HepG2 (cell line): ENCODE measurements around the gene CYP27A1. TPM values are rescaled to one million over a fixed set of nuclear protein-coding genes. Genes with fewer than 3 reads are reported as not detected.
A peak's percentile ranks its signal among the peaks of the same experiment; 100 is the strongest.

Experiments used
- ARNT2 ChIP-seq: sonication (generic); formaldehyde crosslinking; IDR thresholded peaks from 2 replicates; pipeline ENCODE4 v1.8.0; 2022; ENCODE audit warnings: mild to moderate bottlenecking, low read depth, missing genetic modification reagents, moderate library complexity
- EZH2 ChIP-seq: conservative IDR thresholded peaks from 2 replicates; pipeline ENCODE4 v1.6.1; 2012; ENCODE audit warnings: mild to moderate bottlenecking, low read depth, low read length, moderate library complexity
- HDAC2 ChIP-seq: sonication (generic); formaldehyde crosslinking; IDR thresholded peaks from 2 replicates; pipeline ENCODE4 v1.4.0; 2020; ENCODE audit warnings: missing genetic modification reagents
- KLF9 ChIP-seq: IDR thresholded peaks from 2 replicates; pipeline ENCODE4 v1.6.1; 2016; ENCODE audit warnings: low read depth
- MAFF ChIP-seq: IDR thresholded peaks from 2 replicates; pipeline ENCODE4 v1.6.1; 2011; ENCODE audit warnings: low read depth, low read length, improper control_type of control experiment
- NFIC ChIP-seq: IDR thresholded peaks from 2 replicates; pipeline ENCODE4 v1.6.1; 2012; ENCODE audit warnings: mild to moderate bottlenecking, low read length, inconsistent platforms
- NFRKB ChIP-seq: fragments of 450-650 bp; IDR thresholded peaks from 2 replicates; pipeline ENCODE4 v1.6.1; 2017
- PAX8 ChIP-seq: sonication (generic); formaldehyde crosslinking; IDR thresholded peaks from 2 replicates; pipeline ENCODE4 v1.8.0; 2022; ENCODE audit warnings: mild to moderate bottlenecking, missing genetic modification reagents, borderline replicate concordance
- POGZ ChIP-seq: sonication (generic); formaldehyde crosslinking; IDR thresholded peaks from 2 replicates; pipeline ENCODE4 v1.4.0; 2020; ENCODE audit warnings: mild to moderate bottlenecking, missing genetic modification reagents
- PPARG ChIP-seq: conservative IDR thresholded peaks from 2 replicates; pipeline ENCODE4 v1.6.1; 2016; ENCODE audit warnings: missing biosample characterization, missing genetic modification reagents
- ZFY ChIP-seq: sonication (generic); formaldehyde crosslinking; IDR thresholded peaks from 2 replicates; pipeline ENCODE4 v1.4.0; 2020; ENCODE audit warnings: missing genetic modification reagents
- ZKSCAN5 ChIP-seq: sonication (generic); formaldehyde crosslinking; IDR thresholded peaks from 2 replicates; pipeline ENCODE4 v1.5.1; 2020; ENCODE audit warnings: mild to moderate bottlenecking, missing genetic modification reagents
- ZNF570 ChIP-seq: sonication (generic); formaldehyde crosslinking; IDR thresholded peaks from 2 replicates; pipeline ENCODE4 v1.4.0; 2020; ENCODE audit warnings: mild to moderate bottlenecking, missing genetic modification reagents, borderline replicate concordance
- ZNF678 ChIP-seq: sonication (generic); formaldehyde crosslinking; IDR thresholded peaks from 2 replicates; pipeline ENCODE4 v1.4.0; 2020; ENCODE audit warnings: mild to moderate bottlenecking, missing genetic modification reagents
- polyA plus RNA-seq, 8 experiments: library from polyadenylated mRNA; depleted of rRNA in 3 of 8; stranded (reverse) in 7 of 8; unstranded in 1 of 8; fragments of >200 nt; fragmentation: Illumina TruSeq in 4 of 8; extraction: Trizol in 4 of 8; gene quantifications; 2 replicates each; pipeline versions ENCODE4 v1.2.1 to v1.2.3, GENCODE V29; 2011 to 2016; ENCODE audit warnings: low read depth in 4 of 8, missing spikeins in 1 of 8, mixed read lengths in 1 of 8; ENCODE audit not compliant: insufficient read depth in 1 of 8
- total RNA-seq, 5 experiments: library from RNA; depleted of rRNA; stranded (reverse); fragments of >200 nt; fragmentation: Illumina TruSeq; extraction: Trizol; gene quantifications; 2 replicates each; pipeline ENCODE4 v1.2.3, GENCODE V29; 2016; ENCODE audit warnings: low read depth in 1 of 5
- TF ChIP-seq, protein P1 (sequence below): sonication (generic); formaldehyde crosslinking; IDR thresholded peaks from 2 replicates; pipeline ENCODE4 v1.5.1; 2020; ENCODE audit warnings: mild to moderate bottlenecking, missing genetic modification reagents, moderate library complexity
- TF ChIP-seq, protein P2 (sequence below): sonication (generic); formaldehyde crosslinking; conservative IDR thresholded peaks from 2 replicates; pipeline ENCODE4 v1.4.0; 2020; ENCODE audit warnings: mild to moderate bottlenecking, missing genetic modification reagents, moderate library complexity
- TF ChIP-seq, protein P3 (sequence below): IDR thresholded peaks from 2 replicates; pipeline ENCODE4 v1.6.1; 2016; ENCODE audit warnings: missing biosample characterization, missing genetic modification reagents, low read depth
- TF ChIP-seq, protein P4 (sequence below): IDR thresholded peaks from 2 replicates; pipeline ENCODE4 v1.6.1; 2016; ENCODE audit warnings: low read depth, control low read depth
- TF ChIP-seq, protein P5 (sequence below): sonication (generic); formaldehyde crosslinking; IDR thresholded peaks from 2 replicates; pipeline ENCODE4 v1.4.0; 2020; ENCODE audit warnings: missing genetic modification reagents

CYP27A1 gene
- total and polyA plus RNA-seq, 2 of the 13 experiments (the other 11 are each of a cell fraction or from before 2014, with no cell fraction given), result 157 to 266 TPM

DNA sequence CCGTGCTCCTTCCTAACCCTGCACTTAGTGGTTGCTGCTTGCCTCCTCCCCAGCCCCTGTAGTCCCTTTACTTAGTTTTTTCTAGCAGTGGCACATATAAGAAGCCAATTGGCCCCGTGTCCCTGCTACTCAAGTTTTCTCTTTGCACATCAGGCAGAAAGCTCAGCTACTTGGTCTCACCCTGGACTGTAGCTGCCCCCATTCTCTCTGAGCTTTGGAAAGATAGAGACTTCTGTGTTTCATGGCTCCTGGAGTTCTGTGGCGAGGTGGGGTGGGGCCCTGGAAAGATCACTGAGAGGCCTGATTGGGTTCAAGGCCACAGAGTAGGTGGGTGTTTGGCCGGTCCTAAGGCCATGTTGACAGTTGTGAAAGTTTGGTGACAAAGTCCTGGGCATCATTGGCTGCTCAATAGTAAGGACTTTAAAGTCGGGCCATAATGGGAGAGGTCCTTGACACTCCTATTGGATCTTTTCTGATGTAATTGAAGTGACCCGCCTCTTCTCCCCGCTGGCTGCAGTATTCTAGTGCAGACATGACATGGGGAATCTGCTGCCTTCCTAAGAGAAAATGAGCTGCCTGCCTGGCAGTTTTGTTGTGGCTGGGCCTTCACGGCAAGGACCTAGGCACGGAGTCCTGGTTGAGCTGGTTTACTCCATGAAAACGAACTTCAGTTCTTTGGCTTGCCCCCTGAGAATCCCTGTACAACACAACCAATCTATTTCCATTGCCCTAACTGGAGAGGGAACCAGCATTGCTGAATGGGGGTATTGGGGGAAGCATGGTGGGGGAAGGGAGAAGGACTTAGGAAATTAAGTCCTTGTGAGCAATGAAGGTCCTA, 26.2 kb upstream of the CYP27A1 start (continued):
- TF ChIP-seq PAX8 (CRISPR knock-in tag), result peak; percentile 75; the same call in 1 of the 2 replicates
- no peak for TF ChIP-seq ZNF570 (CRISPR knock-in tag)
- peak; percentile 92 for TF ChIP-seq NFIC
- peak; percentile 89 for TF ChIP-seq KLF9 (CRISPR knock-in tag)
- TF ChIP-seq ZFY (CRISPR knock-in tag), result peak; percentile 67
- no peak for TF ChIP-seq ZKSCAN5 (CRISPR knock-in tag)
- TF ChIP-seq, protein P1, sequence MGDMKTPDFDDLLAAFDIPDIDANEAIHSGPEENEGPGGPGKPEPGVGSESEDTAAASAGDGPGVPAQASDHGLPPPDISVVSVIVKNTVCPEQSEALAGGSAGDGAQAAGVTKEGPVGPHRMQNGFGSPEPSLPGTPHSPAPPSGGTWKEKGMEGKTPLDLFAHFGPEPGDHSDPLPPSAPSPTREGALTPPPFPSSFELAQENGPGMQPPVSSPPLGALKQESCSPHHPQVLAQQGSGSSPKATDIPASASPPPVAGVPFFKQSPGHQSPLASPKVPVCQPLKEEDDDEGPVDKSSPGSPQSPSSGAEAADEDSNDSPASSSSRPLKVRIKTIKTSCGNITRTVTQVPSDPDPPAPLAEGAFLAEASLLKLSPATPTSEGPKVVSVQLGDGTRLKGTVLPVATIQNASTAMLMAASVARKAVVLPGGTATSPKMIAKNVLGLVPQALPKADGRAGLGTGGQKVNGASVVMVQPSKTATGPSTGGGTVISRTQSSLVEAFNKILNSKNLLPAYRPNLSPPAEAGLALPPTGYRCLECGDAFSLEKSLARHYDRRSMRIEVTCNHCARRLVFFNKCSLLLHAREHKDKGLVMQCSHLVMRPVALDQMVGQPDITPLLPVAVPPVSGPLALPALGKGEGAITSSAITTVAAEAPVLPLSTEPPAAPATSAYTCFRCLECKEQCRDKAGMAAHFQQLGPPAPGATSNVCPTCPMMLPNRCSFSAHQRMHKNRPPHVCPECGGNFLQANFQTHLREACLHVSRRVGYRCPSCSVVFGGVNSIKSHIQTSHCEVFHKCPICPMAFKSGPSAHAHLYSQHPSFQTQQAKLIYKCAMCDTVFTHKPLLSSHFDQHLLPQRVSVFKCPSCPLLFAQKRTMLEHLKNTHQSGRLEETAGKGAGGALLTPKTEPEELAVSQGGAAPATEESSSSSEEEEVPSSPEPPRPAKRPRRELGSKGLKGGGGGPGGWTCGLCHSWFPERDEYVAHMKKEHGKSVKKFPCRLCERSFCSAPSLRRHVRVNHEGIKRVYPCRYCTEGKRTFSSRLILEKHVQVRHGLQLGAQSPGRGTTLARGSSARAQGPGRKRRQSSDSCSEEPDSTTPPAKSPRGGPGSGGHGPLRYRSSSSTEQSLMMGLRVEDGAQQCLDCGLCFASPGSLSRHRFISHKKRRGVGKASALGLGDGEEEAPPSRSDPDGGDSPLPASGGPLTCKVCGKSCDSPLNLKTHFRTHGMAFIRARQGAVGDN, result peak; percentile 44; the same call in 1 of the 2 replicates
- TF ChIP-seq POGZ (CRISPR knock-in tag), result peak; percentile 98
- no peak for TF ChIP-seq EZH2
- TF ChIP-seq, protein P2, sequence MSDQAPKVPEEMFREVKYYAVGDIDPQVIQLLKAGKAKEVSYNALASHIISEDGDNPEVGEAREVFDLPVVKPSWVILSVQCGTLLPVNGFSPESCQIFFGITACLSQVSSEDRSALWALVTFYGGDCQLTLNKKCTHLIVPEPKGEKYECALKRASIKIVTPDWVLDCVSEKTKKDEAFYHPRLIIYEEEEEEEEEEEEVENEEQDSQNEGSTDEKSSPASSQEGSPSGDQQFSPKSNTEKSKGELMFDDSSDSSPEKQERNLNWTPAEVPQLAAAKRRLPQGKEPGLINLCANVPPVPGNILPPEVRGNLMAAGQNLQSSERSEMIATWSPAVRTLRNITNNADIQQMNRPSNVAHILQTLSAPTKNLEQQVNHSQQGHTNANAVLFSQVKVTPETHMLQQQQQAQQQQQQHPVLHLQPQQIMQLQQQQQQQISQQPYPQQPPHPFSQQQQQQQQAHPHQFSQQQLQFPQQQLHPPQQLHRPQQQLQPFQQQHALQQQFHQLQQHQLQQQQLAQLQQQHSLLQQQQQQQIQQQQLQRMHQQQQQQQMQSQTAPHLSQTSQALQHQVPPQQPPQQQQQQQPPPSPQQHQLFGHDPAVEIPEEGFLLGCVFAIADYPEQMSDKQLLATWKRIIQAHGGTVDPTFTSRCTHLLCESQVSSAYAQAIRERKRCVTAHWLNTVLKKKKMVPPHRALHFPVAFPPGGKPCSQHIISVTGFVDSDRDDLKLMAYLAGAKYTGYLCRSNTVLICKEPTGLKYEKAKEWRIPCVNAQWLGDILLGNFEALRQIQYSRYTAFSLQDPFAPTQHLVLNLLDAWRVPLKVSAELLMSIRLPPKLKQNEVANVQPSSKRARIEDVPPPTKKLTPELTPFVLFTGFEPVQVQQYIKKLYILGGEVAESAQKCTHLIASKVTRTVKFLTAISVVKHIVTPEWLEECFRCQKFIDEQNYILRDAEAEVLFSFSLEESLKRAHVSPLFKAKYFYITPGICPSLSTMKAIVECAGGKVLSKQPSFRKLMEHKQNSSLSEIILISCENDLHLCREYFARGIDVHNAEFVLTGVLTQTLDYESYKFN, result peak; percentile 100
- TF ChIP-seq ZNF678 (CRISPR knock-in tag), result 0 out of 2 replicates have a peak, but pooled peaks have one; percentile 21
- TF ChIP-seq ARNT2 (CRISPR knock-in tag), result peak; percentile 83
- no peak for TF ChIP-seq MAFF
- peak; percentile 96 for TF ChIP-seq PPARG (CRISPR knock-in tag)
- TF ChIP-seq HDAC2 (CRISPR knock-in tag), result peak; percentile 98
- TF ChIP-seq, protein P3, sequence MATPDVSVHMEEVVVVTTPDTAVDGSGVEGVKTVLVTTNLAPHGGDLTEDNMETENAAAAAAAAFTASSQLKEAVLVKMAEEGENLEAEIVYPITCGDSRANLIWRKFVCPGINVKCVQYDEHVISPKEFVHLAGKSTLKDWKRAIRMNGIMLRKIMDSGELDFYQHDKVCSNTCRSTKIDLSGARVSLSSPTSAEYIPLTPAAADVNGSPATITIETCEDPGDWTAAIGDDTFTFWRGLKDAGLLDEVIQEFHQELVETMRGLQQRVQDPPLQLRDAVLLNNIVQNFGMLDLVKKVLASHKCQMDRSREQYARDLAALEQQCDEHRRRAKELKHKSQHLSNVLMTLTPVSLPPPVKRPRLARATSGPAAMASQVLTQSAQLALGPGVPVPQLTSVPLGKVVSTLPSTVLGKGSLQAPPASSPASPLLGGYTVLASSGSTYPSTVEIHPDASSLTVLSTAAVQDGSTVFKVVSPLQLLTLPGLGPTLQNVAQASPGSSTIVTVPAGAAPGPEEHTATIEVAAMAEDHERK, result peak; percentile 46; the same call in 1 of the 2 replicates
- TF ChIP-seq NFRKB, result no peak
- TF ChIP-seq, protein P4, sequence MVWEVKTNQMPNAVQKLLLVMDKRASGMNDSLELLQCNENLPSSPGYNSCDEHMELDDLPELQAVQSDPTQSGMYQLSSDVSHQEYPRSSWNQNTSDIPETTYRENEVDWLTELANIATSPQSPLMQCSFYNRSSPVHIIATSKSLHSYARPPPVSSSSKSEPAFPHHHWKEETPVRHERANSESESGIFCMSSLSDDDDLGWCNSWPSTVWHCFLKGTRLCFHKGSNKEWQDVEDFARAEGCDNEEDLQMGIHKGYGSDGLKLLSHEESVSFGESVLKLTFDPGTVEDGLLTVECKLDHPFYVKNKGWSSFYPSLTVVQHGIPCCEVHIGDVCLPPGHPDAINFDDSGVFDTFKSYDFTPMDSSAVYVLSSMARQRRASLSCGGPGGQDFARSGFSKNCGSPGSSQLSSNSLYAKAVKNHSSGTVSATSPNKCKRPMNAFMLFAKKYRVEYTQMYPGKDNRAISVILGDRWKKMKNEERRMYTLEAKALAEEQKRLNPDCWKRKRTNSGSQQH (CRISPR knock-in tag), result peak; percentile 14
- TF ChIP-seq, protein P5, sequence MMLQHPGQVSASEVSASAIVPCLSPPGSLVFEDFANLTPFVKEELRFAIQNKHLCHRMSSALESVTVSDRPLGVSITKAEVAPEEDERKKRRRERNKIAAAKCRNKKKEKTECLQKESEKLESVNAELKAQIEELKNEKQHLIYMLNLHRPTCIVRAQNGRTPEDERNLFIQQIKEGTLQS (CRISPR knock-in tag), result peak; percentile 70
